HG02623 (cell line): Measurements from ENCODE around the gene YTHDF1.
"Not testable (repeated sequence)": the region's sequence is repeated elsewhere in the genome, so short reads cannot be mapped to it uniquely, and the experiment has no call there.

Experiments
- ATAC-seq: cut with Tn5 transposase; IDR thresholded peaks from one replicate; pipeline ENCODE4 v1.9.1; 2021; ENCODE audit warnings: moderate library complexity; ENCODE audit not compliant: unreplicated experiment

Gene YTHDF1

GRCh38 chr20:63227260-63227659 lies 11.3 kb upstream of the YTHDF1 start:
- ATAC-seq: no peak

- no peak for ATAC-seq
Measured at GRCh38 chr20:63226042-63226943, 10.4 kb upstream of the YTHDF1 start.

- no peak for ATAC-seq
Measured at GRCh38 chr20:63225082-63225454, 9.1 kb upstream of the YTHDF1 start.

- ATAC-seq: no peak
Measured at GRCh38 chr20:63224412-63225081, 8.6 kb upstream of the YTHDF1 start.

GRCh38 chr20:63223826-63224207 lies 7.9 kb upstream of the YTHDF1 start:
- no peak for ATAC-seq

GRCh38 chr20:63223121-63223825 lies 7.3 kb upstream of the YTHDF1 start:
- ATAC-seq: no peak

- ATAC-seq: no peak
Measured at GRCh38 chr20:63222541-63222940, 6.6 kb upstream of the YTHDF1 start.

- ATAC-seq: not testable (repeated sequence)
Measured at GRCh38 chr20:63221400-63222053, 5.6 kb upstream of the YTHDF1 start.

GRCh38 chr20:63220696-63221399 lies 4.9 kb upstream of the YTHDF1 start:
- ATAC-seq: no peak

- no peak for ATAC-seq
Measured at GRCh38 chr20:63219866-63220521, 4.1 kb upstream of the YTHDF1 start.

- ATAC-seq: no peak
Measured at GRCh38 chr20:63219447-63219821, 3.5 kb upstream of the YTHDF1 start.

- no peak for ATAC-seq
Measured at GRCh38 chr20:63218701-63219446, 2.9 kb upstream of the YTHDF1 start.

GRCh38 chr20:63217706-63218105 lies 1.8 kb upstream of the YTHDF1 start:
- ATAC-seq: no peak

- no peak for ATAC-seq
Measured at GRCh38 chr20:63216849-63217471, 1.0 kb upstream of the YTHDF1 start.

GRCh38 chr20:63215101-63216040 lies 560 bp downstream of the YTHDF1 start:
- peak; percentile 24 for ATAC-seq

- no peak for ATAC-seq
Measured at GRCh38 chr20:63214514-63214913, 1.4 kb downstream of the YTHDF1 start.

- ATAC-seq: no peak
Measured at GRCh38 chr20:63212792-63213191, 3.1 kb downstream of the YTHDF1 start.

- ATAC-seq: no peak
Measured at GRCh38 chr20:63212393-63212730, 3.6 kb downstream of the YTHDF1 start.
